Glomerular visceral epithelial cell (primary cell): ENCODE data around the gene GALNT14.
"Not testable (repeated sequence)": the region's sequence is repeated elsewhere in the genome, so short reads cannot be mapped to it uniquely, and the experiment has no call there.

Source experiments
- DNase-seq: peaks from one replicate; pipeline ENCODE4 v3.0.0-alpha.2; 2016; ENCODE audit errors: extremely low spot score

Gene GALNT14

DNA sequence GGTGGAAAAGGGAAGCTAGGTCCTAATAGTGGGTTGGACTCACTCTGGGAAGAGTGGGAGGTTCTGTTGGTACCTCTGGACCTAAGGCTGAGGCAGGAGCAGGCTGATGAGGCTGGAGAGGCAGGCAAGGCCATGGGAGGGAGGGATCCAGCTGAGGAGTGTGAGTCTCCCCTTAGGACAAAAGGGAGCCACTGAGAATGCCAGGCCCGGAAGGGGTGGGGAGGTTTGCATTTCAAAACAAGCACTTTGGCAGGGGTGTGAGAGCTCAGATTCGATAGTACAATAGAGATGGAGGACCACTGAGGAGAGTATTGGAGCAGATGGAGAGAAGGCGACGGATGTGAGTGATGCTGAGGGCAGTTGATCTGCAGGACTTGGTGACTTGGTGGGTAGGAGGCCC lies 198.9 kb downstream of the GALNT14 start:
- no peak for DNase-seq

DNA sequence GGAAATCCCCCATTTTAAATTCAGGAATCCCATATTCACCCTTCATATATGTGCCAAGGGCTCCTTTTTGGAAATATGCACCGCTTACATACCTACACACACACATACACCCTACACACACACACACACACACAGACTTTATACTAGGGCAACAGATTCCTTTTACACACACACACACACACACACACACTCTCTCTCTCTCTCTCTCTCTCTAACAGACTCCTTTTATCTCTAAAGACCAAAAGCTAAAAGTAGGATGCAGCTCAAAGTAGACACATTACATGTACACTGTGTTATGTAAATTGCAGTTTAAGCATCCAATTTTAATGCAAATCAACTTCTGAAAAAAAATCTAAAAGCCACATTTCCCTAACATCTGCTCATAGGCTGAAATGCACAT lies 200.0 kb downstream of the GALNT14 start:
- no peak for DNase-seq

DNA sequence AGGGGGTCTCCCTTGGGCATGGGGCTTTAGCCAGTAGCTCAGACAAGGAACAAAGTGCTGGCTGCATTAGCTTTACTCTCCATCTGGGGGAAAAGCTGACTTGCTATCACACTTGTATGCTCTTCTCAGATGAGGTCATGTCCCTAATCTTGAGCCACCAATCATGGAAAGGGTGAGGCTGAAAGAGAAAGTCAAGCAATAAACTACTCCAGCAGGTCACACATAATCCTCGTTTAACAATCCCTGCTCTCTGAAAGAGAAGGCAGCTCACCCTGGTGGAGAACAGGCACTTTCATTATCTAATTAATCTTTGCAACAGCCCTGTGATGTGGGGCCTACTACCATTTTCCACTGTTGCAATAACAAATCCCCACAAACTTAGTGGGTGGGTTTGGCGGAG lies 201.3 kb downstream of the GALNT14 start:
- DNase-seq: no peak

DNA sequence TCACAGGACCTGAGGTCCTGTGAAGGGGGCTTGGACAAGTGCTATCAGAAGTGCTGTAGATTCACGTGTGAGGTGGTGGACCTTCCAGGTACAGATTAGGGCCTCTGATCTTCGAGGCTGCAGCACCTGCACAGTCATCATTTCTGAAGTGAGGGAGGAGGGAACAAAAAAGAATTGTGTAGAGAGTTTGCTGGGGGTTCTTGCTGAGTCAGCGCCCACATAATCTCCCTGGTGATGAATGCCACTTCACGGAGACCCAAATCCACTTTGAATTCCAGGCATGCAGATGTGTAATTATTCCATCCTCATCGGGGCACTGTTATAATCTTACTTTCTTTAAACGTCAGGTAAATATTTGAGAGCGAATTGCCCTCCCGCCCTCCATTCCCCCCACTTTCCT lies 202.4 kb downstream of the GALNT14 start:
- no peak for DNase-seq

DNA sequence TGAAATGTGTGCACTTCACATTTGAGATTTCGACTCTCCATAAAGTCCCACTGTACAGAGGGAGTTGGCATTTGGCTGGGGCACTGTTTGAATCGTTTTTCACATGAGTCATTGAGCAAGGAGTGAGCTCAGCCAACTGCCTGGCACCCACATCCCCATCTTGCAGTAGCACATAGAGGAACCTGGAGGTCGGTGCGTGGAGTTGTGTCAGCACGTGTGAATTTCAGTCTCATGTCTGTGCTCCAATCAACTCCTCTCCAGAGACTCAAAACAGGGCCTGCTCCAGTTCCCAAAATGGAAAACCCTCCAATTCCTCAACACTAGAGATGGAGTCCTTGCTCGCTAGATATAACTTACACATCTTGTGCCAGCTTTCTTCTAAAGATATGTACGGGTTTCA lies 204.2 kb downstream of the GALNT14 start:
- DNase-seq: no peak

DNA sequence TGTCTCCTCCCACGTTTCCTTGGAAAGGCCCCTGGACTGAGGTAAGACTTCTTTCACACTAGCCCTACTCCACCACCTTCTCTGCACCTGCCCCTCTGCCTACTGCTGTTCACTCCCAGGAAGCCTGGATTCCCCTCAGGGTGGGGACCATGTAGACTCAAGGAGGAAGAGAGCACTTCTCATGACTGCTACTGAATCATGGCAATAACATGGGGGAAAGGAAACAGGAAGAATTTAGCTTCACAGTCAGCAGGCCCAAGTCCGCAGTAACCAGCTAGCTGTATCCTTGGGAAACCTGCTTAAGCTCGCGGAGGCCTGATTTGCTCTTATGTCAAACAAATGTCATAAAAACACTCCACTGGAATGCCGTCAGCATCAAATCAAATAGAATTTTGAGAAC lies 204.7 kb downstream of the GALNT14 start:
- DNase-seq: no peak

DNA sequence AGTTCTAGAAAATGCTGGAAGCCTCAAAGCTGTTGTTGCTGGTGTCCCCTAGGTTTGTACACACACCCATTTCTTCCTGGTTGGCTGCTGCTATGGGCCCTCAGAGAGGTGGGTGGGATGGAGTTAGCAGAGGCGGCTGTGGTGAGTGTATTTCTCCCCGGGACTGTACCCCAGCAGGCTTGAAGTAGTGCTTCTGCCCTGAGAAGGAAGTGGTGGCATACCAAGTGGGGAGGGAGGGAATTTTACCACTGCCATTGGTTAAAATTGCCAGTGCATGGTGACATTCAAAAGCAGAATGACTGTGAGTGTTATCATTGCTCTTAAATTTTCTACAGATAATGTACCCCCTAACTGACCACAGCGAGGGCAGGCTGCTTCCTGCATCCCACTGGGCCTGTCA lies 205.4 kb downstream of the GALNT14 start:
- no peak for DNase-seq

DNA sequence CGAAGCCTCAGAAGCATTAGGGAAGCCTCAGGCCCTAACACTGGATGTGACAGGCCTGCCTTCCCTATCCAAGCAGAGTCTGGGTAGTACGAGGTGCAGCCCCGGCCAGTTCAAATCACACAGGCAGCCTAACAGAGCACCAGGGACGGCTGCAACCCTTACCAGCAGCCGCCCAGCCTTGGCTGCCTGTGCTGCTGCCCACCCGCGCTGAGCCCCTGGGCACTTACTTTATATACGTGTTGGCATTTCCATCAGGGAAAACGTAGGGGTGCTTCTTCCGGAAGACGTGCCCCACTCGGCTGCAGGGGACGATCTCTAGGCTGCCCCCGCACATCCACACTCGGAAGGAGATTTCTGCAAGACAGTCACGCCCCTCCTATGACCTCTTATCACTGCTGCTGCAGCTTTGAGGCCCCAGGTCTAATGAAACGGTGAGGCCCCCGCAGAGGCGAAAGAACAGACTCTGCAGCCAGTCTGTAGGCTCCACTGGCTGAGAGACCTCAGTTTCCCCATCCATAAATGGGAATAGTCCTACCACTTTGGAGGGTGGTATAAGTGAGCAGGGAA lies 206.3 kb downstream of the GALNT14 start:
- DNase-seq: no peak

DNA sequence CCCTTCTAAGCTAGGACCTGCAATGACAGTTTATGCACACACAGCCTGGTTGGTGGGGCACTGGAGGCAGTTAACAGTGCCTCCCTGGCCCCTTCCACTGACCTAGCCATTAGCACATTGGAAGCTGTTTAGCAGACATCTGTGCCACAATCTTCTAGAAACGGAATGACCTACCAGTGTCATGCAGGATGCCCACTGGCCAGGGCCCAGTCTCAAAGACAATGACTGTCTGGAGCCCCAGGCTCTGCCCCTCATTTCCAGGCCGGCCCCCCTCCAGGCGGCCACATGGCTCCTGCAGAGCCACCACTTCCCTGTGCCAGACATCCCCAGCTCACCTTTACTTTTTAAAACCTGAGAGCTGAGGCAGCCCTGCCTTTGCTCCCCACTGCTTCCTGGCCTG lies 207.5 kb downstream of the GALNT14 start:
- DNase-seq: no peak

DNA sequence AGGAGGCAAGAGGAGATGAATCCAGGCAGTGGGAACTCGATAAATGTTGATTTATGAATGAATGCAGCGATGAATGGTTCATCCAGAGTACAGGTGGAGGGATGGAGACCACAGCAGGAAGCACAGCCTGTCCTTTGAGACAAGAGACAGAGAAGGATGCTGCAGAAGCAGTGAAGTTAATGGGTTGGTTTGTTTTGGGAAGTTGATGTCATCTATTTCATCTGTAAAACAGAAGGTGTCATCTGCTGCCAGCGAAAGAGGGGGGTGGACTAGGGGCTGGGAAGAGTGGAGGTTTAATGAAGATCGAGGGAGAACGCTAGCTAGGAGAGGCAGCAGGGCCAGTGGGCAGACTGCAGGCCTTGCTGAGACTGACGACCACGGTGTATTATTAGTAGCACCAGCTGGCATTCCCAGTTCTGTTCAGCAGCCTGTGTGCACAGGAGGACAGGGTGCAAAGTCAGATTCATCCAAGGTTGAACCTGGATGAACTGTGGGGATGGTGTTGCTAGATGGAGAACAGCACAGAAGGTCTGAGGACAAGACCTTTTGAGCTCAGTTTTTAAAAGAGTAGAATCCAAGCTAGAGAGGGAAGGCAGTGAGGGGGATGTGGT lies 210.7 kb downstream of the GALNT14 start:
- DNase-seq: no peak

DNA sequence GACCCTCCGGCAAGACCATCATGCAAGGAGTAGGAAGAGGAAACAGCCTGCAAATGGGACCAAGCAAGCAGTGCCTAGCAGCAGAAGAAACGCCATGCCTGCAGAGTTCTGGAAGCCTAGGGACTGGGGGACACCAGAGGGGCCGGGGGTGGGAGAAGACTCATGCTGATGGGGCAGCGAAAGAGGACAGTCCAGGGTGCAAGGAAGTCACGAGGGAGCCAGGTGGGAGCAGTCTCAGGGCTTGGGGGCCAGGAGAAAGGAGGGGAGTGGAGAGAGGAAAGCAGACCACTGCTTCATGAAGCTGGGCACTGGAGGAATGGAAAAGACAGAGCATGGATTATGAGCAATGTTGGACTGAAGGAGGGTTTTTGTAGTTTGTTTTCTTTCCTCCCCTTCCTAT lies 211.6 kb downstream of the GALNT14 start:
- no peak for DNase-seq

DNA sequence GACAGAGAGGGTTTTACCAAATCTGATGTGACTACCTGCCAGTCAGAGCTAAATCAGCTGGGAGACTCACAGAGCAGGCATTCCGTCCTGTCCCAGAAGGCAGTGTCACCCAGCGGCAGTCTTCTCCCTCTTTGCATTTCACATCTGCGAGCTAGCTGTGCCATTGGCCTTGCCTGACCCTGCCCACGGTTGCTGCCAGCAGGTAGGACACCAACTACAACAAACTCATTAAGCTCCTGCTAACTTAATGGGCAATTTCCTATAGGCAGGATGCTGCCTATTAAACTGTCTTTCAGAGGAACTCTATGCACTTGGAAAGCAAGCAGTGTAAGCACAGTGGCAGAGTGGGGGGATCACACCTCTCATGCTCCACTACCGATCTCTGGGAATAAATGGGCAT lies 214.6 kb downstream of the GALNT14 start:
- no peak for DNase-seq

DNA sequence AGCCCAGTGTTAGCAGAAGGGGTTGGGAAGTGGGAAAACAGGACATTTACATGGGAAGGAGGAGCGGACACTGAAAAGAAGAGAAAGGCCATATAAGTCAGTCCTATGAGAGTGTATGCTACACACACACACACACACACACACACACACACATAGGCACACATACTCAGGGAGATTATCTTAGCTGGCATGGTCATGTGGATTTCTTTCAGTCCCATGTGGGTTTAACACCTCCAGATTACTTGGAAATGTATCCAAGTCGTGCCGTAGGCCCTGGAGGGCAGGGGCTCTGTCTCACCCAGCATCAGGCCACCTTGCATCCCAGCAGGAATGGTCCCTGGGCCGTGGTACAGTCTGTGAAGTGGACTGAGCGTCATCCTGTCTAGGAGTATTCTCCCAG lies 217.7 kb downstream of the GALNT14 start:
- no peak for DNase-seq

DNA sequence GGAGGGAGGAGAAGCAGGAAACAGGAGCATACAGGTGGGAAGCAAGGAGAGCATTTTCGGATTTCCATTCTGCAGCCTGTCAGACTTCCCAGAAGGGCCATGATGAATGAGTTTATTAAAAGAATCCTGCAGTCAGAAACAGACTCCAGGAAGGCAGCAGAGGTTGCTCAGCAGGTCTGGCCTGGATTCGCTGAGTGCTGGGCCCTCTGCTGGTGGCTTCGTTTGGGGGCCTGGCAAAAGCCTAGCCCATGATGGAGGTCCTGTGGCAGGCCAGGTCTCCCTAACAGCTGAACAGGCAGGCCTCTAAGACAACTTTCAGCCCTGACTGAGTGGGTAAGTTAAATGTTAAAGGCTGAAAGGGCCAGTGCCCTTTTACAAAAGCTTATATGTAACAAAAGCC lies 222.8 kb downstream of the GALNT14 start:
- no peak for DNase-seq

DNA sequence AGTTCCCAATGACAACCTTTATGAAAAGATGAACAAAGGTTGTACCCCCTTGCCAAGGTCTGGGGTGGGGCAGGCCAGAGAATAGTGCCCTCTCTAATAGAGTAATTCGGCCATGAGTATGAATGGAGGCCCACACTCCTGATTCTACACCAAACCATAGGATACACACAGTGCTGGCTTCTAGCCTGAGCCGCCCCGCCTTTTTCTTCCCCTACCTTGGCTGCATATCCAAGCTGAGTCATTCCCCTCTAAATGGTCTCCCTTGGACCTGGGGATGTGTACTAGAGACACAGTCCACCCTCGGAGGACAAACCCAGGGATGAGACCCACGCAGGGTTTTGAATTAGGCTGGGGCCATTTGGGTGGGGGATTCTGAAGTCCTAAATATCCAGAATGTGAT lies 223.8 kb downstream of the GALNT14 start:
- no peak for DNase-seq

DNA sequence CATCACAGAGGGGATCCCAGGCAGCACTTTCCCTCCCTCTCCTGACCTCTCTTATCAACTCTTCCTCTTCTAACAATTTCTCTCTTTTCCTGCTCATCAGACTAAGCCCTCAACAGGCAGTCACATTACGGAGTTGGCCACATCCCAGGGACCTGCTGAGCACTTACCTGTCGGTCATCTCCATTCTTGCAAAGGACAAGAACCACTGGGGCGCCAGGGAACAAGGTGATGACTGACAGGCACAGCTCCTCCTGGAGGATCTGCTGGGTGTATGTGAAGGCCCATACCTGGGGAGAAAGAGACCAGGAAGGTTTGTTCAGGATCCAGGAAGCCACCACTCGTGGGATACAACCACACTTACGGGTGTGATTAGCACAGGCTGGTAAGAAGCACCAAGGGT lies 226.2 kb downstream of the GALNT14 start:
- no peak for DNase-seq

DNA sequence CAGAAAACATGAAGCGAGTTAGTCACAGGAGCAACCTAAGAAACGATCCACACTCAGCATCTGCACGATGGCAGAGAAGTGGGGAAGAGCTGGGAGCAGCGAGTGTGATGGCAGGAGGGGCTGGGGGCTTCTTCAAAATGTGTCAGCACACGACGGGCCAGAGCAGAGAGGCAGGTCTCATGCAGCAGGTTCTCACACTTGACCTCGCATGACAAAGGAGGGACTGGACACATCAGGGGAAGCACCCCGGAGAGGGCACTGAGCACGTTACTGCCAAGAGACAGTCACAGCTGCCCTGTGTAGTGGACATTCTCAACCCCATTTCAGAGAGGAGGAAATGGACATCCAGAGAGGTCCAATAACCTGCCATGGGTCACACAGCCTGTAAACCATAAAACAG lies 226.9 kb downstream of the GALNT14 start:
- DNase-seq: no peak

DNA sequence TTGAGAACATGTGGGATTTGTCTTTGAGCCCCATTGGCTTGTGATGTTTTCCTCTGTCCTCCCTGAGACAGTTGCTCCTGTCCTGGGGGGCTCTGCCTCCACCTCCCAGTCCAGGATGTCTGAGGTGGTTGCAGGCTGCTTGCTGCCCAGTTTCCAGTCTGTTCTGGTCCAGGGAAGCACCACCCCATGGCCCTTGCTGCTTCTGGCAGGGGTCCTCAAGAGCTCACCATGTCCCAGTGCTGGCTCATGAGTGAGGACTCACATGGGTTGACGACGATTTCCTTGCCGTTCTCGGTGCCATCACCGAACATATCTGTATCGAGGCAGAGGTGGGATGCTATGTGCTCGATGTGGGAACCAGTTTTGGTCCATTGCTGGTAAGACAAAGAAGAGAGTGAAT lies 227.6 kb downstream of the GALNT14 start:
- no peak for DNase-seq

DNA sequence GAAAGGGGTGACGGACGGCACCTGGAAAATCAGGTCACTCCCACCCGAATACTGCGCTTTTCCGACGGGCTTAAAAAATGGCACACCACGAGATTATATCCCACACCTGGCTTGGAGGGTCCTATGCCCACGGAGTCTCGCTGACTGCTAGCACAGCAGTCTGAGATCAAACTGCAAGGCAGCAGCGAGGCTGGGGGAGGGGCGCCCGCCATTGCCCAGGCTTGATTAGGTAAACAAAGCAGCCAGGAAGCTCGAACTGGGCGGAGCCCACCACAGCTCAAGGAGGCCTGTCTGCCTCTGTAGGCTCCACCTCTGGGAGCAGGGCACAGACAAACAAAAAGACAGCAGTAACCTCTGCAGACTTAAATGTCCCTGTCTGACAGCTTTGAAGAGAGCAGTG lies 233.8 kb downstream of the GALNT14 start:
- DNase-seq: not testable (repeated sequence)

DNA sequence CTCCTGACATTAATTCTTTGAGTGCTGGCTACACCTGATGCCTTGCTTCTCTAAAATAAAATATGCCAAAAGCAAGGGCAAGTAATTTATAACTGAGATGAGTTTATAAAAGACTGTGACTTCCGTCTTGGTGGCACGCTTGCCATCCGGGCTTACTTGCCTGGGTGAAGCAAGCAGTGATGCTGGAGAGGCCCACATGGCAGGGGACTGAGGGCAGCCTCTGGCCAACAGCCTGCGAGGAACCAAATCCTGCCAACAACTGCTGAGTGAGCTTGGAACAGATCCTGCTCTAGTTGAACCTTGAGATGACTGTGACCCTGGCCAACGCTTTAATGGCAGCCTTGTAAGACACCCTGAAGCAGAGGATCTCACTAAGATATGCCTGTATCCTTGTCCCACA lies 234.9 kb downstream of the GALNT14 start:
- no peak for DNase-seq

DNA sequence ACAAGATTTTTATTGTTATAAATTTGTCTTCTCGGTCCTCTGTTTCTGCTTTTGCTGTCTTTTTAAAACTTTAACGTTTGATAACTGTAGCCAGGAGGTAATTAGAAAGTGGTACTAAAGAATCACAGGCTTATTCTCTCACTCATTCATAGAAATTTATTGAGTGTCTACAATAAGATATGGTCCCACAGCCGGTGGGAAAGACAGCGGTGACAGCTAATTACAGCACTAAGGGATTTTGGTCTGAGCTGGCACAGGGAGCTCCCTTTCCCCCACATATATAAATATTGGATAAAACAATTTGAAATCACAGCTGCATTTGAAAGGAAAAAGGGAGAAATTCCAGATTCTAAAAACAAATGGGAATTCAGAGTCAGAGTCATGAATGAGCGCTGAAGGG lies 237.9 kb downstream of the GALNT14 start:
- DNase-seq: no peak

DNA sequence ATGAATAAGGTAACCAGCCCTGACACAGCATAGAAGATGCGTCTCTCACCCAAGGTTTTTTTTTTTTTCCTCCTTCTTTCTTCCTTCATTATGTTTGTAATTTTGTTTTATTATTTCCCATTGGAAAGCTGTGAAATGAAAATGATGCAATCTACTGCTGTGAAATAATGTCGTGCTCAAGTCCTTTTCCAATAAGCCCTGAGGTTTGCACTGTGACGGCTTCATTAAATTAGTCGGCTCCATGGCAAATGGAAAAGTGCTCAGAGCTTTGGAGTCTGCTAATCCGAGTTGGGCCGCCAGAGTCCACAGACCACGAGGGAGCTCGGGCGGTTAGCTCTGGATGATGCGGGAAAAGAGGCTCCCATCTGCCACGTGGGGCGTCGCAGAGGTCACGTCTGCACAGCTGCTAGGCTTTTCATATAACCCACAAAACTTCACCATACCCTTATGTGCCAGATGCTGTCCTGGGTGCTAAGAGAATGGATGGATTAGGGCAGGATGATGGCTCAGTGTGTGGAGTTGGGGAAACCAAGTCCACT lies 238.7 kb downstream of the GALNT14 start:
- DNase-seq: no peak

DNA sequence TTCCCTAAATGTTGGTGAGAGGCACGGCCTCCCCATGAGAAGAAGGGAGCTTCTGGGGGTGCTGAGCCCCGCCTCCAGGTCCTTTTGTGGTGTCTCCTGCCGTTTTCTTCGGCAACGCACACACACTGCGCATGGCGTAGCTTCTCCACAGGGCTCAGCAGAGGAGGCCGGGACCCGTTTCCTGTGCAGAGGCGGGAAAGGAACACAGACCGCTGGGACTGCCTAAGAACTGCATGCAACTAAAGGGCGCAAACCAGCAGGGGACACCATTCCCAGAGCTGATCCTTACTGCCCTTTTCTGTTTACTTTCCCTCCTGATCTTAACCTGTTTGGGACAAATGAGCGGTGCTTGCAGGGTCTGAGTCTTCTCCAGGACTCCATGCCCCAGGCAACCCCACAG lies 240.7 kb downstream of the GALNT14 start:
- DNase-seq: no peak

DNA sequence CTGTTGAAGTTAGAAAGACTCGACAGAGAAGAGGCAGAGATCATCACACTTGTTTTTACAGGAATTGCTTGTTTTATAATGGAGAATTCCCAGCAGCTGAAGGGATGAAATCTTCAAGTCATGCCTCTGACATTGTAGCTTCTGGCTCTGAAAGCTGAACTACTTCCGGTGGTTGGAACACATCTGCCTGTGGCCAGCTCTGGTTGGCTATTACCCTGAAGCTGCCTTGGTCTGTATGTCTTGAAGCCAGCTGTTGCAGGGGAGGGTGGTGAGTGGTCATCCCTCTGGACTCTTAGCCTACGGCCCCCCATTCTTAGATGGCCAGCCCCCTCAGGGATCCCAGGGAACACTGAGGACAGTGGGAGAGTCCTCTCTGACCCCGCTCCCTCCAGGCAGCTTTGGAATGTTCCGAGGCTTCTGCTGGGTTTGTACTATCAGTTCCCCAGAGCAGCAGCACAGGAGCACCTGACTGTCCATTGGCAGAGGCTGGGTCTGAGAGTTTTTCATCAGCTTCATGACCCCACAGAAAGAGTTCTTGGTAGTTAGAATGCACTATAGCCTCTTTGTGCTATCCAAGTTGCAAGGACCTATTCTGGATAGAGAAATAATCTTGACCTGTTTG lies 243.6 kb downstream of the GALNT14 start:
- DNase-seq: no peak
